GM23248 (cell line): ENCODE measurements around the gene MTHFD1.

ENCODE experiments used
- EZH2 ChIP-seq: fragments of 200-600 bp; sonication (generic); IDR thresholded peaks from 2 replicates; pipeline ENCODE4 v1.6.1; 2018; ENCODE audit warnings: antibody characterized with exemption, mild to moderate bottlenecking; ENCODE audit not compliant: insufficient read depth, poor library complexity, severe bottlenecking
- EZH2phosphoT487 ChIP-seq: fragments of 200-600 bp; sonication (generic); IDR thresholded peaks from 2 replicates; pipeline ENCODE4 v1.6.1; 2018; ENCODE audit warnings: antibody characterized with exemption, moderate library complexity, mild to moderate bottlenecking, low read depth; ENCODE audit not compliant: insufficient read depth

DNA sequence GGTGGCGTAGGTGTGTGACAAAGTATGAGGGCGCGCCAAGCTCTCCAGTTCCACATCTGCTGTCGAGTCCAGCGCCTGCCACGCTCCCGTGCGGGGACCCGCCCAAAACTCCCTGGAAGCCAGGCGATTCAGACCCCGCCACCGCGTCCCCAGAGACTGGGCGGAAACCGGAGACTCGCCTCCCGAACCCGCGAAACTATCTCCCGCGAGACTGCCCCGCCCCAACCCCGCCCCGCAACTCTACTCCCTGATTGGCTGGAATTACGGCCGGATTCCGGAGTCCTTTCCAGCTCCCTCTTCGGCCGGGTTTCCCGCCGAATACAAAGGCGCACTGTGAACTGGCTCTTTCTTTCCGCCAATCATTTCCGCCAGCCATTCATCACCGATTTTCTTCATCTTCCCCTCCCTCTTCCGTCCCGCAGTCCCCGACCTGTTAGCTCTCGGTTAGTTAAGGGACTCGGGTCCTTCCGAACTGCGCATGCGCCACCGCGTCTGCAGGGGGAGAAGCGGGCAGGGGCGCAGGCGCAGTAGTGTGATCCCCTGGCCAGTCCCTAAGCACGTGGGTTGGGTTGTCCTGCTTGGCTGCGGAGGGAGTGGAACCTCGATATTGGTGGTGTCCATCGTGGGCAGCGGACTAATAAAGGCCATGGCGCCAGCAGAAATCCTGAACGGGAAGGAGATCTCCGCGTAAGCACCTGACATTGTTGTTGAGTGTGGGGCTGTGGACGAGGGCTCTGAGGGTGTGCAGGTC is at the start of gene MTHFD1:
- no peak for TF ChIP-seq EZH2phosphoT487
- TF ChIP-seq EZH2: no peak
